Activated naive CD4-positive, alpha-beta T cell treated with anti-CD3 and anti-CD28 coated beads, Interleukin-2, amount 10 ng/mL, durations not matched to agents 7 days and 5 days (primary cell): ENCODE measurements around the gene UIMC1.

Source experiments
- CTCF ChIA-PET: fragments of 350-600 bp; sonication (Branson Sonifier 250); formaldehyde crosslinking; loops from one replicate; lab custom pipeline; 2021; ENCODE audit warnings: antibody characterized with exemption; lab: Charles Lee
- DNase-seq: peaks from one replicate; pipeline ENCODE4 v3.0.0-alpha.2; 2020
- H3K27ac Mint-ChIP-seq: one replicate; pipeline ENCODE4 v1.8.0; 2021; ENCODE audit warnings: mild to moderate bottlenecking, moderate library complexity, mixed read lengths
- H3K27me3 Mint-ChIP-seq: one replicate; pipeline ENCODE4 v1.8.0; 2021; ENCODE audit warnings: mild to moderate bottlenecking, mixed read lengths
- H3K36me3 Mint-ChIP-seq: one replicate; pipeline ENCODE4 v1.8.0; 2021; ENCODE audit warnings: mixed read lengths
- H3K4me1 Mint-ChIP-seq: one replicate; pipeline ENCODE4 v1.8.0; 2021; ENCODE audit warnings: mixed read lengths
- H3K4me3 Mint-ChIP-seq: one replicate; pipeline ENCODE4 v1.8.0; 2021; ENCODE audit warnings: mild to moderate bottlenecking, moderate library complexity, mixed read lengths
- H3K9me3 Mint-ChIP-seq: one replicate; pipeline ENCODE4 v1.8.0; 2021; ENCODE audit warnings: mixed read lengths

Gene UIMC1

DNA sequence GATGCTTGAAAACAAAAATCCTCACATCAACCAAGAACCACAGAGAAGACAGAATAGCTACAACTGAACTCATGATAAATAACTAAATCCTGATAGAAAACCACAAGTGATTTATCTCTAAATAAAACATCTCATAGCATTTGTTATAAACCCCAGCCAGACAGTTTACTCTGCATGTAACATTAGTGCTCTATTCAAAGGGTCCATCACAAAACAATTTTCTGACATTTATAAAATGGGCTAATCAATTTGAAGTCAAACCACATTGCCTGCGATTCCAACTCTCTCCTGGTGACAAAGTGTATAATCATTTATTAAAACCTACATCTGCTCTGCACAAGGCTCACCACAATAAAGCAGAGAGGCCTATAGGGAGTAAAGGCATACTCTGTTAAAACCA lies 49.8 kb downstream of the UIMC1 start:
- Mint-ChIP-seq H3K27ac (peak overlapping the region; percentile 19), H3K4me3 (no peak overlapping the region), H3K36me3 (peaks cover 35% of the 10 kb centered on the region), H3K27me3 (no peaks in the 10 kb centered on the region), H3K9me3 (no peaks in the 10 kb centered on the region), H3K4me1 (peaks cover 2% of the 10 kb centered on the region)
- no peak for DNase-seq
- CTCF ChIA-PET, result interaction anchor here (4.7 kb wide), 1 partner anchor 297 kb away, joined by 33 read pairs; no protein-coding TSS in a partner anchor

DNA sequence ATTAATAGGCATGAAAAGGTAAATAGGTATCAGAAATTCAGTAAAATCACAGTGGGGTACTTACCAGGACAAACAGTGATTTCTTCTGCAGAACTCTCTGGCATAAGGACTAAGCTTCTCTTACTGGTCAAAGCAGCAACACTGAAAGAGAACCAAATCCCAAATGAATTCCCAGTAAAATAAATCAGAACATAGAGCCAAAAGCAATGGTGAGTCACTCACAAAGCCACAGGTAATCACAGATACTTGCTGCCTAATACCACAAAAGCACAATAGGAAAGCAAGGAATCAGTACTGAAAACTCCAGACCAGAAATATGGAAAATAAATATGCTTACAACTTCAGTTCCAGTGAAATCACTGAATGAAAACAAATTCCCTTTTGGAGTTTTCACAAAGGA lies 50.7 kb downstream of the UIMC1 start:
- no peak overlapping the region for H3K27ac Mint-ChIP-seq
- peaks cover 41% of the 10 kb centered on the region for H3K36me3 Mint-ChIP-seq
- DNase-seq, result no peak
- H3K9me3 Mint-ChIP-seq, result no peaks in the 10 kb centered on the region
- CTCF ChIA-PET, result no interaction called here
- peaks cover 2% of the 10 kb centered on the region for H3K4me1 Mint-ChIP-seq
- no peaks in the 10 kb centered on the region for H3K27me3 Mint-ChIP-seq
- no peak overlapping the region for H3K4me3 Mint-ChIP-seq

DNA sequence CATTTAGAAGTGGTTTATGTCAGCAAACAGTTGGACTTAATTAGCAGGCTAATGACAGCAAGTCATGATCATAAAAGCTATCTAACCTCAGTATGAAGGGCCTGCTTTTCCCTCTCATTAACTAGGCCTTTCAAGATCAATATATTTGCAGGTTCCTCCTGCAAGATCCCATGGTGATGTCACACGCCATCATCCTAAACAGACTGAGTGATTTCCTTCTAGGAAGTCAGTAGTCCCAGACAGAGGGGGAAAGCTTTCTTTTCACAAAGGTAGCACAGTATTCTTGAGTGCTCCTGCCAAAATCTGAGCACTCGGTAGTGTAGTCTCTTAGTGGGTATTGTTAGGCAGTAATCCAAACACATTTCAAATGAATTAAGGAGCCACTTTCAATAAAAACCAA lies 52.5 kb downstream of the UIMC1 start:
- Mint-ChIP-seq H3K9me3 (no peaks in the 10 kb centered on the region), H3K36me3 (peaks cover 41% of the 10 kb centered on the region), H3K27ac (no peak overlapping the region), H3K4me3 (no peak overlapping the region), H3K4me1 (no peaks in the 10 kb centered on the region), H3K27me3 (no peaks in the 10 kb centered on the region)
- no peak for DNase-seq
- CTCF ChIA-PET, result no interaction called here

DNA sequence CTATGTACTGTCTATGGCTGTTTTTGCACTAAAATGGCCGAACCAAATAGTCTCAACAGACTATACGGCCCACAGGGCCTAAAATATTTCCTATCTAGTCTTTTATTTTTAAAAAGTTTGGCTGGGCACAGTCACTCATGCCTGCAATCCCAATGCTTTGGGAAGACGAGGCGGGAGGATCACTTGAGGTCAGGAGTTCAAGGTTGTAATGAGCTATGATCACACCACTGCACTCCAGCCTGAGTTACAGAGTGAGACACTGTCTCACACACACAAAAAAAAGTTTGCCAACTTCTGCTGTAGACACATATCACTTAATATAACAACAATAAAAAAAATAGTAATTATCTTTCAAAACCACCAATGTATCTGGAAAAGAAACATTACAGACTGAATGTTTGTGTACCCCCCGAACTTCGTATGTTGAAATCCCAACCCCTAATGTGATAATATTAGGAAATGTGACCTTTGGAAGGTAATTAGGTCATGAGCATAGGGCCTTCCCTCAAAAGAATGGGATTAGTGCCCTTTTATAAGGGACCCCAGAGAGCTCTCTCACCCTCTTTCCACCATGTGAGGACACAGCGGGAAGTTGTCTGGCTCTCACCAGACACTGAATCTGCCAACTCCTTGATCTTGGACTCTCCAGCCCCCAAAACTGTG lies 53.9 kb downstream of the UIMC1 start:
- H3K27me3 Mint-ChIP-seq, result no peaks in the 10 kb centered on the region

DNA sequence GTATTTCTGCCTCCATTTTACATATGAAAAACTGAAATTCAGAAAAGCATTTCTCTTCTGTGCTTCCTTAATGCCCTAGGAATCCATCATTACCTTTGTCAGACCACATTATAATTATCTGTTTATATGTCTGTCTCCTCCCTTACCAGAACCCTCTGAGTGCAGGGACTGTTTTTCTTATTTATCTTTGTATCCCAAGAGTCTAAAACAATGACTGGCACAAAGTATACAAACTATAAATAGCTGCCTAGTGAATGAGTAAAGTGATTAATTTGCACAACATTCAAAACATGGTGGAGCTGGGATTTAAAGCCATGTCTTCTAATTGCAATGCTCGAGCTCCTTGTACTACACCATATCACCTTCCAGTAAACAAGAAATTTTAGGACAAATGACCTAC lies 58.1 kb downstream of the UIMC1 start:
- no peaks in the 10 kb centered on the region for H3K9me3 Mint-ChIP-seq
- peaks cover 32% of the 10 kb centered on the region for H3K36me3 Mint-ChIP-seq
- CTCF ChIA-PET, result no interaction called here
- no peak overlapping the region for H3K4me3 Mint-ChIP-seq
- H3K4me1 Mint-ChIP-seq, result no peaks in the 10 kb centered on the region
- DNase-seq, result no peak
- no peaks in the 10 kb centered on the region for H3K27me3 Mint-ChIP-seq
- H3K27ac Mint-ChIP-seq, result no peak overlapping the region

More for the DNA sequence above, 53.9 kb downstream of the UIMC1 start:
- H3K27ac Mint-ChIP-seq, result no peak overlapping the region
- CTCF ChIA-PET, result no interaction called here
- peaks cover 43% of the 10 kb centered on the region for H3K36me3 Mint-ChIP-seq
- no peaks in the 10 kb centered on the region for H3K9me3 Mint-ChIP-seq
- DNase-seq, result no peak
- no peaks in the 10 kb centered on the region for H3K4me1 Mint-ChIP-seq
- H3K4me3 Mint-ChIP-seq, result no peak overlapping the region

DNA sequence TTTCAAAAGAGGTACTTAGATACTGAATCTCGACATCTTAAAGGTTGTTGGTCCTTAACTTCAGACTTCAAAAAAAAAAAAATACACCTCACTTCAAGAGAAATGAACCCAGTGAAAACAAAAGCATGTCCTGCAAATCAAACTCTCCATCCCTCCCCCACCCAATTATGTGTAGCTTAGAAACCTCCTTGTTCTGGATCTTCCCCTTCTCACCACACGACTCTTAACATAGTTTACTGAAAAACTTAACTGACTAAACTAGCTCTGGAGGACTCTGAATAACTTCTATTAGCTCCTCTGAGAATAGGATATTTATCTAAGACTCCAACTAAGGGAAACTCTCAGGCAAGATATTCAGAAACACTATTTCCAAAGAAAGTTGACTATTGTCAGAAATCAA lies 58.7 kb downstream of the UIMC1 start:
- no peak overlapping the region for H3K4me3 Mint-ChIP-seq
- no peaks in the 10 kb centered on the region for H3K9me3 Mint-ChIP-seq
- DNase-seq, result no peak
- no peak overlapping the region for H3K27ac Mint-ChIP-seq
- H3K4me1 Mint-ChIP-seq, result no peaks in the 10 kb centered on the region
- no peaks in the 10 kb centered on the region for H3K27me3 Mint-ChIP-seq
- CTCF ChIA-PET, result no interaction called here
- H3K36me3 Mint-ChIP-seq, result peaks cover 34% of the 10 kb centered on the region

DNA sequence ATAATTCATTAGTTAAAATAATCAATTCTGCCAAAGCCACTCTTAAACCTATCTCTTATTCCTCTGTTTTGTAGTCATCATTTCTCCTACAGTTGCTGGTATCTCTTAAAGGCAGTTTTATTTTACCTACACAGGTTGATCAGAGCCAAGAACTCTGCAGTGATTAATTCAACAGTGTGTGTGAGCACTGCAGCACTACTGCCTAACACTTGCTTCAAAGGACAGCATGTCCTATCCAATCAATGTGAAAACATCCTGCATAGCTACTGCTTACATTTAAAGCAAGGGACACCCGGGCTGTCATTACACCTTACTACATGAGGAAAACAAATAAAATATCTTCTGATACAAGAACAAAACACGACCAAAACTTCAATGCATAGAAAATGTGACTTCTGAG lies 62.3 kb downstream of the UIMC1 start:
- DNase-seq, result no peak
- no peaks in the 10 kb centered on the region for H3K27me3 Mint-ChIP-seq
- H3K9me3 Mint-ChIP-seq, result no peaks in the 10 kb centered on the region
- H3K27ac Mint-ChIP-seq, result no peak overlapping the region
- H3K4me3 Mint-ChIP-seq, result no peak overlapping the region
- H3K36me3 Mint-ChIP-seq, result peaks cover 32% of the 10 kb centered on the region
- CTCF ChIA-PET, result interaction anchor here (4.3 kb wide), 1 partner anchor 283 kb away, joined by 13 read pairs; no protein-coding TSS in a partner anchor
- H3K4me1 Mint-ChIP-seq, result no peaks in the 10 kb centered on the region

DNA sequence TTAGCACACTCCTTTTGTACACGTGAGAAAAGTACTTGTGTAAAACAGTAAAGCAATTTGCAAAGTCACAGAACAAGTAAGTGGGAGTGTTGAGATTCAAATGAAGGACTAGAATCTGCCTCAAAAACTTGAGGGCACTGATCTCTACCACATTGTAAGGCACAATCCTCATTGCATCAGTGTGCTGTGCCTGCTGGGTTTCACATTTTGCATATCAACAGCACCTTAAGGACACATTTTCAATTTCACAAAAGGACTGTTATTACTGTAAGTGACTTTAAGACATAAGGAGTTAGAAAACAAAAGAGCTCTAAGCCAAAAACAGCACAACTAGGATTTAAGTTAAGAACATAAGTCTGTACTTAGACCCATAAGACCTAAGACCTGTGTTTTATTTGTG lies 62.8 kb downstream of the UIMC1 start:
- Mint-ChIP-seq H3K36me3 (peaks cover 31% of the 10 kb centered on the region), H3K27me3 (no peaks in the 10 kb centered on the region), H3K4me3 (no peak overlapping the region), H3K9me3 (no peaks in the 10 kb centered on the region), H3K27ac (no peak overlapping the region), H3K4me1 (no peaks in the 10 kb centered on the region)
- CTCF ChIA-PET, result interaction anchor here (4.3 kb wide), 1 partner anchor 283 kb away, joined by 13 read pairs; no protein-coding TSS in a partner anchor
- no peak for DNase-seq

DNA sequence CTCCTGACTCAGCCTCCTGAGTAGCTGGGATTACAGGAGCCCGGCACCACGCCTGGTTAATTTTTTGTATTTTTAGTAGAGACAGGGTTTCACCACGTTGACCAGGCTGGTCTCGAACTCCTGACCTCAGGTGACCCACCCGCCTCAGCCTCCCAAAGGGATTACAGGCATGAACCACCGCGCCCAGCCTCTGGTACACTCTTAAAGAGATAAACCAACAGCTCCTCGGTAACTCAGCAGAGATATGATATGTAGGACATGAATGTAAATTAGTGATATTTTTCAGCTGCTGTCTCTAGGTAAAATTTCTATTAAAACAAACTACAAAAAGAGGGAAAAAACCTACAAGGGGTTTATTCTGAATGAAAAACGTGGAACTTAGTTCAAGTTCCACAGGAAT lies 64.6 kb downstream of the UIMC1 start:
- Mint-ChIP-seq H3K9me3 (no peaks in the 10 kb centered on the region), H3K36me3 (peaks cover 26% of the 10 kb centered on the region), H3K27me3 (no peaks in the 10 kb centered on the region), H3K4me1 (no peaks in the 10 kb centered on the region), H3K27ac (no peak overlapping the region), H3K4me3 (no peak overlapping the region)
- CTCF ChIA-PET, result interaction anchor here (4.3 kb wide), 1 partner anchor 281 kb away, joined by 13 read pairs; no protein-coding TSS in a partner anchor
- no peak for DNase-seq

DNA sequence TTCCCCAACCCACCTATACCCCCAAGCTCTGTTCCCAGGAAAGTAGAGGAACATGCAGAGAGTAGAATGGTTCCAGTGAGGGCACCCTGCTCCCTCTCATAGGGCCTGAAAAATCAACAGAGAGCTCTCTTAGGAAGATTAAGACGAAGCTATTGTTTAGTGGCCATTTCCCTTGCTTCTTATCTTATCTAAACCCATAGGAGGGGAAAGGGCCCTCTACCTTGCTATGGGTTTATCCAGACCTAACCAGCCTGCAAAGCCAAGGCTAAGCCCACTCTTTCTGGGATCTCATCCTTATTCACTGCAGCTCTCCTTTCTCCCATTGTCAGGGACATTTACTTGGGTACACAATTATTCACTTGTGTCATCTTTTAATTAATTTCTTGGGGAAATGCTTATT lies 68.1 kb downstream of the UIMC1 start:
- Mint-ChIP-seq H3K27me3 (no peaks in the 10 kb centered on the region), H3K4me3 (no peak overlapping the region), H3K27ac (no peak overlapping the region), H3K9me3 (no peaks in the 10 kb centered on the region), H3K36me3 (peaks cover 29% of the 10 kb centered on the region), H3K4me1 (no peaks in the 10 kb centered on the region)
- CTCF ChIA-PET, result interaction anchor here (1.4 kb wide), 1 partner anchor 278 kb away, joined by 4 read pairs; no protein-coding TSS in a partner anchor
- DNase-seq, result no peak

DNA sequence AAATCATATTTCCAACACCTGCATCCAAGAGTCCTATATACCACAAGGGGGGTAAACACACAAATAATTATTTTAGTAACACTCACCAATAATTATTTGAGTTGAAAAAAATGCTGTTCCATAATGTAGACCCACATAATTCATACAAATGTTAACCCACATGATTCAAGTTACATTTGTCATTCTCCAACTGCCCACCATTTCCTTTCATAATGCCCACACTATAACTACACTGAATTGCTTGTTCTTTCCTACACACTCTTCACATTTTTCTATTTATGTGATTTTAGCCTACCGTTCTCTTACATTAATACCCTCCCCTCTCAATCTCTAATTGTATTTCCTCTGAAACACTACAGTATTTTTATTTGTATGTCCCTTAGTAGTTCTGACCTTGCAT lies 71.6 kb downstream of the UIMC1 start:
- H3K4me1 Mint-ChIP-seq, result peaks cover 4% of the 10 kb centered on the region
- H3K36me3 Mint-ChIP-seq, result peaks cover 34% of the 10 kb centered on the region
- CTCF ChIA-PET, result no interaction called here
- no peaks in the 10 kb centered on the region for H3K9me3 Mint-ChIP-seq
- no peak overlapping the region for H3K27ac Mint-ChIP-seq
- H3K4me3 Mint-ChIP-seq, result no peak overlapping the region
- DNase-seq, result no peak
- H3K27me3 Mint-ChIP-seq, result no peaks in the 10 kb centered on the region

DNA sequence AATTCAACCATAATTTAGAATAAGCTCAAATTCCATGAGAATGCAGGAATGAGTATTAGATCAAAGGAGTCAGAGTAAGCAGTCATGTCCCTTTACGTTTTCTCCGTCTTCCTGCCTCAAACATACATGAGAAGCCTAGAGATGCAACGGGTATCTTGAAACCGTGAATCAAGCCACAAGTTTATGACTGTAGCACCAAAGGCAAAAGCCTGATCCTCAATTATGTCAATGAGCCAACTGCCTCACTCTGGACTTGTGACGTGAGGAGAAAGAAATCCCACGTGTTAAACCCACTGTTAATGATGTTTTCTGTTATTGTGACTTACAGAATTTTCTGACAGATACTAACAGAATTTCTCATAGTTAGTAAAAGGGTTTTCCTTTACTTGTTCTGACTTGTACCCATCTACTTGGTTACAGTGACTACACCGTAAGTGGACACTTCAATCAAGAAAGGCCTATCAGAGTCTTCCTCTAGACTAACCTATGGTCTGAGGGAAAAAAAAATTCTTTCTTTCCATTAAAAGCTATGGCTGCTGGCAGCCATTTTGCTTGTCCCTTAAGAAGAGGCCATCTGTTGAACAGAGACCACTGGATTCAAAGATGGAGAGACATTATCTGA lies 72.2 kb downstream of the UIMC1 start:
- CTCF ChIA-PET, result no interaction called here
- Mint-ChIP-seq H3K36me3 (peaks cover 36% of the 10 kb centered on the region), H3K4me1 (peaks cover 10% of the 10 kb centered on the region), H3K9me3 (no peaks in the 10 kb centered on the region), H3K27ac (no peak overlapping the region), H3K27me3 (no peaks in the 10 kb centered on the region), H3K4me3 (no peak overlapping the region)
- no peak for DNase-seq

DNA sequence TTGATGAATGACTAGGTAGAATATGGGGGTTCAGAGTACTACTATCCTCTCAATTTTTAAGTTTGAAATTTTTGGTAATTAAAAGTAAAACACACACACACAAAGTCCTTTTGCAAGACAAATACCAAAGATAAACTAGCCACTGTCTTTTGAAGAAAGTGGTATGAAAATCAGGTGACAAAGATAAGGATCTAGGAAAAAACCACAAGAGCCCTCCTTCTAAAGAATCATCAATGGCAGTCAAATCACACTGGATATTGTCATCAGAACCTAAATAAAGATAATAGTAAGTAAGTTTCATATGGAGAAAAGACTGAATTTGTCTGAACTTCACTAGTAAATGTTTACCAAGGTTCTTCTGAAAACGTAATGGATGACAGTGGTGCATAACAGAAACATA lies 76.9 kb downstream of the UIMC1 start:
- Mint-ChIP-seq H3K4me1 (peaks cover 12% of the 10 kb centered on the region), H3K4me3 (no peak overlapping the region), H3K27me3 (no peaks in the 10 kb centered on the region), H3K9me3 (no peaks in the 10 kb centered on the region), H3K36me3 (peaks cover 28% of the 10 kb centered on the region), H3K27ac (peak overlapping the region; percentile 33)
- no peak for DNase-seq
- CTCF ChIA-PET, result no interaction called here

DNA sequence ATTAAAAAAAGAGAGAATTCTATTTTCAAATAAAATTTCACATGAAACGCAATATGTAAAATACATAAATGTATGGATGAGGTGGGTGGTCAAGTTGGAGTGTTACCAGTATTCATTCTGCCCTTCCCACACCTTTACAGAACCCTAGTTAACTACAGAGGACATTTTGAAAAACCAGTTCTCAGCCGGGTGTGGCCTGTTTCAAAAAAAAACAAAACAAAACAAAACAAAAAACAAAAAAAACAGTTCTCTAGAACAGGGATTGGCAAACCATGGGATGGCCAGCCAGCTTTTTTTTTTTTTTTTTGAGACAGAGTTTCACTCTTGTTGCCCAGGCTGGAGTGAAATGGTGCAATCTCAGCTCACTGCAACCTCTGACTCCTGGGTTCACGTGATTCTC lies 79.0 kb downstream of the UIMC1 start:
- CTCF ChIA-PET, result interaction anchor here (1.3 kb wide), 1 partner anchor 267 kb away, joined by 5 read pairs; no protein-coding TSS in a partner anchor

DNA sequence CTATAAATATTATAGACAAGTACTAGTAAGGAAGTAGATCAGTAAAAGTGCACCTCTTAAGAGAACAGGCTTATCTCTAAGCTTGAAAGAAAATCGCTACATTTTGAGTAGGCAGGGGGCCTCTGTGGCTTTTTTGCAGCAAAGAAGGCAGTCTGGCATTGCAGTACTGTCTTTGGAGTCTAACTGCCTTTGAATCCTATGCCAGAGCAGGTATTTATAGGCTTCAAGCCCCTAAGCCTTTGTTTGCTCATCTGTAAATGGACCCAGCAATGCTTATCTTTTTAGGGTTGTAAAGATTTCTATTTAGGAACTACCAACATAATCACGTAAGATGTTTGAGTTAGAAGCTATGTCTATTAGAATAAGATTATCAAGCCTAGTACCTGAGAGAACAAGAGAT lies 83.8 kb downstream of the UIMC1 start:
- Mint-ChIP-seq H3K27ac (no peak overlapping the region), H3K36me3 (peaks cover 16% of the 10 kb centered on the region), H3K27me3 (no peaks in the 10 kb centered on the region), H3K4me1 (no peaks in the 10 kb centered on the region), H3K4me3 (no peak overlapping the region), H3K9me3 (no peaks in the 10 kb centered on the region)
- CTCF ChIA-PET, result no interaction called here
- DNase-seq, result no peak

More for the DNA sequence above, 79.0 kb downstream of the UIMC1 start:
- H3K4me3 Mint-ChIP-seq, result no peak overlapping the region
- no peak overlapping the region for H3K27ac Mint-ChIP-seq
- no peak for DNase-seq
- H3K9me3 Mint-ChIP-seq, result no peaks in the 10 kb centered on the region
- H3K4me1 Mint-ChIP-seq, result peaks cover 12% of the 10 kb centered on the region
- H3K36me3 Mint-ChIP-seq, result peaks cover 29% of the 10 kb centered on the region
- no peaks in the 10 kb centered on the region for H3K27me3 Mint-ChIP-seq
